IMR-90 (cell line): ENCODE results near the gene SEMA4D. TPM values are rescaled to one million over a fixed set of nuclear protein-coding genes. Genes with fewer than 3 reads are reported as not detected.

ENCODE experiments used
- ATAC-seq: fragments of 200-7000 bp; cut with Tn5 transposase; 2 replicates; pipeline ENCODE4 v1.9.1; 2020; ENCODE audit warnings: low read depth, mild to moderate bottlenecking, moderate library complexity
- BruUV-seq: library from RNA; stranded (reverse); fragments of 400-500 nt; replicated peaks from 2 replicates; lab custom pipeline; 2021; lab: Mats Ljungman, UMichigan
- CTCF ChIA-PET: fragments of 300-600 bp; formaldehyde crosslinking; extraction: SDS; loops from one replicate; lab custom pipeline; 2021; ENCODE audit warnings: antibody characterized with exemption; lab: Yijun Ruan, JAX
- POLR2A ChIA-PET: fragments of 300-600 bp; sonication (Branson Sonifier 250); formaldehyde crosslinking; loops from one replicate; lab custom pipeline; 2022; ENCODE audit warnings: antibody characterized with exemption; ENCODE audit not compliant: unreplicated experiment; lab: Charles Lee
- DNase-seq: peaks from one replicate; pipeline ENCODE4 v3.0.0; 2013
- H2AFZ ChIP-seq: replicated peaks from 2 replicates; pipeline ENCODE3; 2013; ENCODE audit warnings: low read length, mild to moderate bottlenecking; ENCODE audit not compliant: poor library complexity
- H2AK5ac ChIP-seq: 2 replicates; pipeline ENCODE4 v1.6.1; 2013; ENCODE audit warnings: low read depth, low read length, inconsistent platforms
- H2AK9ac ChIP-seq: replicated peaks from 2 replicates; pipeline ENCODE3; 2013; ENCODE audit warnings: mild to moderate bottlenecking, low read depth, low read length, moderate library complexity; ENCODE audit not compliant: poor library complexity
- H2BK120ac ChIP-seq: 2 replicates; pipeline ENCODE4 v1.6.1; 2013; ENCODE audit warnings: low read depth, low read length, inconsistent platforms
- H2BK15ac ChIP-seq: 3 replicates; pipeline ENCODE4 v1.6.1; 2013; ENCODE audit warnings: low read depth, low read length, inconsistent platforms
- H2BK20ac ChIP-seq: 2 replicates; pipeline ENCODE4 v1.6.1; 2013; ENCODE audit warnings: low read depth, mild to moderate bottlenecking, inconsistent platforms, low read length, moderate library complexity
- H2BK5ac ChIP-seq: 2 replicates; pipeline ENCODE4 v1.6.1; 2013; ENCODE audit warnings: mild to moderate bottlenecking, low read depth, low read length, inconsistent platforms; ENCODE audit not compliant: poor library complexity, severe bottlenecking
- H3K14ac ChIP-seq: replicated peaks from 2 replicates; pipeline ENCODE4 v1.6.1; 2013; ENCODE audit warnings: low read depth, low read length, inconsistent platforms
- H3K18ac ChIP-seq: 2 replicates; pipeline ENCODE4 v1.6.1; 2013; ENCODE audit warnings: low read depth, low read length, control low read depth
- H3K23ac ChIP-seq: 2 replicates; pipeline ENCODE4 v1.6.1; 2013; ENCODE audit warnings: low read depth, low read length, inconsistent platforms
- H3K27ac ChIP-seq: 2 replicates; pipeline ENCODE4 v1.5.1; 2013; ENCODE audit warnings: mild to moderate bottlenecking, control low read depth, low read length; ENCODE audit not compliant: insufficient read depth
- H3K27me3 ChIP-seq: 2 replicates; pipeline ENCODE4 v1.6.1; 2013; ENCODE audit warnings: low read length; ENCODE audit not compliant: control insufficient read depth, insufficient read depth
- H3K36me3 ChIP-seq: 2 replicates; pipeline ENCODE4 v1.6.1; 2013; ENCODE audit warnings: low read length, mixed read lengths; ENCODE audit not compliant: control insufficient read depth, insufficient read depth
- H3K4ac ChIP-seq: 2 replicates; pipeline ENCODE4 v1.6.1; 2013; ENCODE audit warnings: low read depth, low read length, inconsistent platforms
- H3K4me1 ChIP-seq: 2 replicates; pipeline ENCODE4 v1.6.1; 2013; ENCODE audit warnings: low read length, mixed read lengths; ENCODE audit not compliant: control insufficient read depth, insufficient read depth
- H3K4me2 ChIP-seq: 2 replicates; pipeline ENCODE4 v1.6.1; 2013; ENCODE audit warnings: low read depth, mild to moderate bottlenecking, control low read depth, low read length, moderate library complexity
- H3K4me3 ChIP-seq: 2 replicates; pipeline ENCODE4 v1.5.1; 2013; ENCODE audit warnings: low read depth, mild to moderate bottlenecking, control low read depth, low read length, moderate library complexity; ENCODE audit not compliant: insufficient read depth
- H3K56ac ChIP-seq: 2 replicates; pipeline ENCODE4 v1.6.1; 2013; ENCODE audit warnings: low read length, inconsistent platforms; ENCODE audit not compliant: insufficient read depth; ENCODE audit errors: extremely low read depth
- H3K79me1 ChIP-seq, 2 experiments: 2 replicates each; pipeline ENCODE4 v1.6.1; 2013; ENCODE audit warnings: low read length in 2 of 2, inconsistent platforms in 1 of 2, low read depth in 1 of 2
- H3K9ac ChIP-seq: 2 replicates; pipeline ENCODE4 v1.6.1; 2013; ENCODE audit warnings: low read depth, low read length, control low read depth
- H3K9me1 ChIP-seq: 2 replicates; pipeline ENCODE4 v1.6.1; 2013; ENCODE audit warnings: low read length, inconsistent platforms; ENCODE audit not compliant: insufficient read depth
- H3K9me3 ChIP-seq: 2 replicates; pipeline ENCODE4 v1.6.1; 2013; ENCODE audit warnings: low read length; ENCODE audit not compliant: control insufficient read depth, insufficient read depth
- H4K20me1 ChIP-seq: 2 replicates; pipeline ENCODE4 v1.6.1; 2013; ENCODE audit warnings: low read length, inconsistent platforms; ENCODE audit not compliant: insufficient read depth
- H4K5ac ChIP-seq: 2 replicates; pipeline ENCODE4 v1.6.1; 2013; ENCODE audit warnings: mild to moderate bottlenecking, low read depth, low read length, control low read depth
- H4K8ac ChIP-seq, 2 experiments: 2 replicates each; pipeline ENCODE4 v1.6.1; 2013; ENCODE audit warnings: low read depth in 2 of 2, low read length in 2 of 2, control low read depth in 1 of 2, inconsistent platforms in 1 of 2
- H4K91ac ChIP-seq: 2 replicates; pipeline ENCODE4 v1.6.1; 2013; ENCODE audit warnings: low read depth, low read length, inconsistent platforms; ENCODE audit not compliant: insufficient read depth
- CTCF ChIP-seq: conservative IDR thresholded peaks from 2 replicates; pipeline ENCODE4 v1.5.1; 2012; ENCODE audit warnings: mild to moderate bottlenecking, low read depth, low read length, improper control_type of control experiment
- WGBS, 2 experiments: methylation state at CpG; one replicate each; pipeline versions ENCODE4 v1.1.5 to v1.1.7; 2013; ENCODE audit warnings: missing lambda C conversion rate in 2 of 2; ENCODE audit not compliant: insufficient read length in 1 of 2; ENCODE audit errors: extremely low coverage in 2 of 2; 5-methylcytosine and 5-hydroxymethylcytosine counted together
- dilution Hi-C: fragments of 300-500 bp; cut with HindIII; formaldehyde crosslinking; loops from one replicate; pipeline ENCODE4 v1.14.3; 2018; ENCODE audit warnings: low sequenced_read_pairs; ENCODE audit not compliant: unreplicated experiment
- in situ Hi-C: fragments of 300-500 bp; cut with MboI; formaldehyde crosslinking; loops from 3 replicates; pipeline ENCODE4 v1.14.3; 2019; ENCODE audit warnings: low sequenced_read_pairs, inconsistent platforms, mixed read lengths
- intact Hi-C: fragments of 100-400 bp; cut with micrococcal nuclease; formaldehyde crosslinking; loops from 2 replicates; pipeline ENCODE4 v1.10.0; 2022
- polyA plus RNA-seq, 3 experiments: library from polyadenylated mRNA; depleted of rRNA; stranded (reverse); fragments of >200 nt; gene quantifications; 2 replicates each; pipeline ENCODE4 v1.2.3, GENCODE V29; 2012; ENCODE audit warnings: low replicate concordance in 1 of 3
- total RNA-seq: library from RNA; depleted of rRNA; stranded (reverse); fragments of >200 nt; gene quantifications from 2 replicates; pipeline ENCODE4 v1.2.3, GENCODE V29; 2012

Gene SEMA4D
- total and polyA plus RNA-seq, 2 of the 4 experiments (the other 2 are of a cell fraction) = 0.90 to 1.5 TPM

GRCh38 chr9:89497257-89497963 is 503 bp downstream of the SEMA4D start:
- Histone ChIP-seq H3K14ac (no peak overlapping the region), H3K23ac (no peak overlapping the region), H3K79me1 (no peaks in the 10 kb centered on the region; a peak in 2 of 4 replicates), H3K9ac (peak overlapping the region; percentile 22; the same call in 1 of the 2 replicates), H2AK5ac (no peak overlapping the region), H3K4me2 (peak overlapping the region; percentile 63), H3K4me1 (no peaks in the 10 kb centered on the region), H2BK120ac (no peak overlapping the region), H4K8ac (no peak overlapping the region), H4K5ac (no peak overlapping the region), H3K4me3 (peak overlapping the region; percentile 61), H3K9me3 (no peaks in the 10 kb centered on the region), H2BK15ac (no peak overlapping the region), H4K91ac (no peak overlapping the region), H3K18ac (no peak overlapping the region), H3K56ac (no peak overlapping the region), H3K9me1 (no peaks in the 10 kb centered on the region), H4K20me1 (no peaks in the 10 kb centered on the region; the same call in 1 of the 2 replicates), H2BK20ac (no peak overlapping the region), H3K4ac (no peak overlapping the region), H2AFZ (no peak overlapping the region), H3K36me3 (no peaks in the 10 kb centered on the region), H2AK9ac (no peak overlapping the region), H3K27me3 (peaks cover 18% of the 10 kb centered on the region), H2BK5ac (no peak overlapping the region), H3K27ac (no peak overlapping the region)
- dilution Hi-C loops = no loop called here
- TF ChIP-seq CTCF = no peak
- 2% methylated on average over 13 of the region's 67 CpGs; no CpG with 5 or more reads in 1 of the 2 experiments for WGBS, 2 experiments
- POLR2A ChIA-PET = no interaction called here
- CTCF ChIA-PET = no interaction called here
- no peak for DNase-seq
- intact Hi-C loops = no loop called here
- no TSS peak for BruUV-seq
- peak; percentile 40 for ATAC-seq
- in situ Hi-C loops = no loop called here
